ENCODE measurements around the gene SUPT3H. TPM values are rescaled to one million over a fixed set of nuclear protein-coding genes. Genes with fewer than 3 reads are reported as not detected.

SUPT3H gene
- polyA plus RNA-seq, 1 donor (not counting 4 experiments of a cell fraction or from before 2014, with no cell fraction given), result 7.6 TPM

DNA sequence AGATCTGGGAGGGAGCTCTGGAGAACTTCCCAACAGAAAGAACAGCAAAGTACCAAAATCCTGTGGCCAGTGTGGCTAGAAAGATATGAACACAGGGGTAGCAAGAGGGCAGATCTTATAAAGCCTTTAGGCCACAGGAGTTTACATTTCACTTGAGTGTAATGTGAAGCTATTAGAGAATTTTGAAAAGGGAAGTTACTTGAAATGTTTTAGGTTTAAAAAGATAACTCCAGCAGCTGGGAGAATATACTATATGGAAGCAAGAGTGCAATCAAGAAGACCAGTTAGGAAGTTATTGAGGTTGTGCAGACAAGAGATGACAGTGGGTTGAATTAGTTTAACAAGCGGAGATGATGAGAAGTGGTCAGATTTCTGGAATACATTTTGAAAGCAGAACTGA is 7.9 kb downstream of the SUPT3H start:
- no peak overlapping the region for H3K27ac ChIP-seq (ENCODE audit: control insufficient read depth, insufficient read depth, low read length)
- dilution Hi-C loops (cut with MboI; ENCODE audit: extremely low pct_ligation_motif_present, low sequenced_read_pairs), result no loop called here
- no peaks in the 10 kb centered on the region for H3K9me1 ChIP-seq (ENCODE audit: control insufficient read depth, extremely low read depth, insufficient read depth, low read length)
- no peaks in the 10 kb centered on the region for H4K20me1 ChIP-seq (ENCODE audit: control insufficient read depth, extremely low read depth, insufficient read depth, low read length)
- H2AFZ ChIP-seq (ENCODE audit: control insufficient read depth, low read length), result no peak overlapping the region
- DNase-seq (ENCODE audit: low read depth, low spot score) (no peak), FAIRE-seq (no peak)
- no peaks in the 10 kb centered on the region for H3K36me3 ChIP-seq (ENCODE audit: control insufficient read depth in 2 of 2, extremely low read depth in 1 of 2, insufficient read depth in 2 of 2, low read length in 2 of 2)
- TF ChIP-seq EZH2 (IDR thresholded peaks at IDR 0.05; ENCODE audit: low read length), result no peak
- TF ChIP-seq, protein P1, sequence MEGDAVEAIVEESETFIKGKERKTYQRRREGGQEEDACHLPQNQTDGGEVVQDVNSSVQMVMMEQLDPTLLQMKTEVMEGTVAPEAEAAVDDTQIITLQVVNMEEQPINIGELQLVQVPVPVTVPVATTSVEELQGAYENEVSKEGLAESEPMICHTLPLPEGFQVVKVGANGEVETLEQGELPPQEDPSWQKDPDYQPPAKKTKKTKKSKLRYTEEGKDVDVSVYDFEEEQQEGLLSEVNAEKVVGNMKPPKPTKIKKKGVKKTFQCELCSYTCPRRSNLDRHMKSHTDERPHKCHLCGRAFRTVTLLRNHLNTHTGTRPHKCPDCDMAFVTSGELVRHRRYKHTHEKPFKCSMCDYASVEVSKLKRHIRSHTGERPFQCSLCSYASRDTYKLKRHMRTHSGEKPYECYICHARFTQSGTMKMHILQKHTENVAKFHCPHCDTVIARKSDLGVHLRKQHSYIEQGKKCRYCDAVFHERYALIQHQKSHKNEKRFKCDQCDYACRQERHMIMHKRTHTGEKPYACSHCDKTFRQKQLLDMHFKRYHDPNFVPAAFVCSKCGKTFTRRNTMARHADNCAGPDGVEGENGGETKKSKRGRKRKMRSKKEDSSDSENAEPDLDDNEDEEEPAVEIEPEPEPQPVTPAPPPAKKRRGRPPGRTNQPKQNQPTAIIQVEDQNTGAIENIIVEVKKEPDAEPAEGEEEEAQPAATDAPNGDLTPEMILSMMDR (optimal IDR thresholded peaks at IDR 0.05 in 1 of 3, IDR thresholded peaks at IDR 0.05 in 1 of 3, conservative IDR thresholded peaks at IDR 0.05 in 1 of 3; ENCODE audit: extremely low read depth in 1 of 3, insufficient read depth in 2 of 3, low read length in 3 of 3), result no peak
- no peaks in the 10 kb centered on the region for H3K79me2 ChIP-seq (ENCODE audit: control insufficient read depth, insufficient read depth, low read length)
- no peaks in the 10 kb centered on the region for H3K27me3 ChIP-seq (ENCODE audit: control insufficient read depth, extremely low read depth, insufficient read depth, low read length)
- no peak overlapping the region for H3K4me2 ChIP-seq (ENCODE audit: control insufficient read depth, extremely low read depth, insufficient read depth, low read depth, low read length)
- H3K9me3 ChIP-seq (ENCODE audit: control insufficient read depth, low read depth, low read length), result no peaks in the 10 kb centered on the region
- no peak overlapping the region for H3K4me3 ChIP-seq (ENCODE audit: control insufficient read depth in 2 of 3, extremely low read depth in 1 of 3, insufficient read depth in 2 of 3, low read depth in 1 of 3, low read length in 3 of 3)
- no peak overlapping the region for H3K9ac ChIP-seq (ENCODE audit: control insufficient read depth, extremely low read depth, insufficient read depth, low read length)
- H3K4me1 ChIP-seq (ENCODE audit: control insufficient read depth, extremely low read depth, insufficient read depth, low read length), result no peaks in the 10 kb centered on the region

- Histone ChIP-seq H3K36me3 (ENCODE audit: control insufficient read depth in 2 of 2, extremely low read depth in 1 of 2, insufficient read depth in 2 of 2, low read length in 2 of 2) (no peaks in the 10 kb centered on the region), H3K79me2 (ENCODE audit: control insufficient read depth, insufficient read depth, low read length) (no peaks in the 10 kb centered on the region), H3K9ac (ENCODE audit: control insufficient read depth, extremely low read depth, insufficient read depth, low read length) (no peak overlapping the region), H4K20me1 (ENCODE audit: control insufficient read depth, extremely low read depth, insufficient read depth, low read length) (no peaks in the 10 kb centered on the region), H3K4me1 (ENCODE audit: control insufficient read depth, extremely low read depth, insufficient read depth, low read length) (no peaks in the 10 kb centered on the region), H3K4me2 (ENCODE audit: control insufficient read depth, extremely low read depth, insufficient read depth, low read depth, low read length) (no peak overlapping the region), H3K27me3 (ENCODE audit: control insufficient read depth, extremely low read depth, insufficient read depth, low read length) (no peaks in the 10 kb centered on the region), H3K9me3 (ENCODE audit: control insufficient read depth, low read depth, low read length) (no peaks in the 10 kb centered on the region), H3K9me1 (ENCODE audit: control insufficient read depth, extremely low read depth, insufficient read depth, low read length) (no peaks in the 10 kb centered on the region), H3K4me3 (ENCODE audit: control insufficient read depth in 2 of 3, extremely low read depth in 1 of 3, insufficient read depth in 2 of 3, low read depth in 1 of 3, low read length in 3 of 3) (no peak overlapping the region), H2AFZ (ENCODE audit: control insufficient read depth, low read length) (no peak overlapping the region), H3K27ac (ENCODE audit: control insufficient read depth, insufficient read depth, low read length) (no peak overlapping the region)
- dilution Hi-C loops (cut with MboI; ENCODE audit: extremely low pct_ligation_motif_present, low sequenced_read_pairs), result no loop called here
- FAIRE-seq, result no peak
- no peak for DNase-seq (ENCODE audit: low read depth, low spot score)
- TF ChIP-seq, protein P1 (optimal IDR thresholded peaks at IDR 0.05 in 1 of 3, IDR thresholded peaks at IDR 0.05 in 1 of 3, conservative IDR thresholded peaks at IDR 0.05 in 1 of 3; ENCODE audit: extremely low read depth in 1 of 3, insufficient read depth in 2 of 3, low read length in 3 of 3), result no peak
- TF ChIP-seq EZH2 (IDR thresholded peaks at IDR 0.05; ENCODE audit: low read length), result no peak
Measured at GRCh38 chr6:45367999-45368398, 9.7 kb downstream of the SUPT3H start.
